H1 (cell line): ENCODE measurements around the gene RALGAPB. TPM values are rescaled to one million over a fixed set of nuclear protein-coding genes. Genes with fewer than 3 reads are reported as not detected.

Experiments
- CTCF ChIA-PET: fragments of 300-600 bp; sonication (Branson Sonifier 250); formaldehyde crosslinking; loops from one replicate; lab custom pipeline; 2021; ENCODE audit not compliant: partially characterized antibody; lab: Charles Lee
- POLR2A ChIA-PET: fragments of 300-600 bp; sonication (Branson Sonifier 250); formaldehyde crosslinking; loops from one replicate; lab custom pipeline; 2021; ENCODE audit warnings: inconsistent platforms; ENCODE audit not compliant: partially characterized antibody; lab: Charles Lee
- DNase-seq, 2 experiments: peaks; one replicate each; pipeline versions ENCODE4 v3.0.0 to v3.0.0-alpha.2; 2010 to 2022; ENCODE audit warnings: low spot score in 2 of 2, low read depth in 1 of 2, mixed read lengths in 1 of 2
- FAIRE-seq: peaks from 2 replicates; lab custom pipeline; 2011; peaks lifted over from hg19 to GRCh38; lab: Jason Lieb, UNC
- H2AFZ ChIP-seq: 2 replicates; pipeline ENCODE4 v1.8.1; 2012; ENCODE audit warnings: low read length, inconsistent platforms
- H2AK5ac ChIP-seq: 2 replicates; pipeline ENCODE4 v1.6.1; 2013; ENCODE audit warnings: low read depth, low read length
- H2BK120ac ChIP-seq: replicated peaks from 2 replicates; pipeline ENCODE3; 2013; ENCODE audit warnings: low read depth, low read length, inconsistent platforms
- H2BK12ac ChIP-seq: 2 replicates; pipeline ENCODE4 v1.6.1; 2013; ENCODE audit warnings: low read depth, low read length
- H2BK15ac ChIP-seq: 2 replicates; pipeline ENCODE4 v1.6.1; 2013; ENCODE audit warnings: low read length
- H2BK20ac ChIP-seq: 2 replicates; pipeline ENCODE4 v1.6.1; 2013; ENCODE audit warnings: low read length
- H2BK5ac ChIP-seq: 2 replicates; pipeline ENCODE4 v1.6.1; 2013; ENCODE audit warnings: low read depth, low read length
- H3K14ac ChIP-seq: 2 replicates; pipeline ENCODE4 v1.6.1; 2013; ENCODE audit warnings: inconsistent platforms; ENCODE audit not compliant: insufficient read length
- H3K18ac ChIP-seq: 2 replicates; pipeline ENCODE4 v1.6.1; 2013; ENCODE audit warnings: low read length; ENCODE audit errors: extremely low read depth
- H3K23ac ChIP-seq: 2 replicates; pipeline ENCODE4 v1.6.1; 2013; ENCODE audit warnings: inconsistent platforms; ENCODE audit not compliant: insufficient read length
- H3K23me2 ChIP-seq: 2 replicates; pipeline ENCODE4 v1.6.1; 2013; ENCODE audit warnings: low read depth, low read length
- H3K27ac ChIP-seq: 2 replicates; pipeline ENCODE4 v1.6.1; 2011; ENCODE audit warnings: low read depth, low read length, inconsistent platforms
- H3K27me3 ChIP-seq, 4 experiments: replicated peaks in 1 of 4; 1 replicate in 1 of 4; 2 replicates in 3 of 4; pipeline versions ENCODE4 v1.6.1 to v1.8.1; 2011 to 2013; ENCODE audit warnings: low read length in 3 of 4, mild to moderate bottlenecking in 3 of 4, inconsistent platforms in 2 of 4, mixed read lengths in 2 of 4, moderate library complexity in 1 of 4; ENCODE audit not compliant: control insufficient read depth in 3 of 4, insufficient read depth in 3 of 4; ENCODE audit errors: extremely low read depth in 1 of 4
- H3K36me3 ChIP-seq, 4 experiments: 2 replicates each; pipeline versions ENCODE4 v1.6.1 to v1.8.1; 2011 to 2013; ENCODE audit warnings: mild to moderate bottlenecking in 4 of 4, low read length in 3 of 4, moderate library complexity in 2 of 4, control low read depth in 1 of 4, inconsistent platforms in 1 of 4; ENCODE audit not compliant: insufficient read depth in 4 of 4, control insufficient read depth in 2 of 4
- H3K4ac ChIP-seq: replicated peaks from 2 replicates; pipeline ENCODE3; 2013; ENCODE audit warnings: low read length, low read depth, mixed read lengths, inconsistent platforms; ENCODE audit not compliant: insufficient read length
- H3K4me1 ChIP-seq, 4 experiments: replicated peaks in 1 of 4; 1 replicate in 1 of 4; 2 replicates in 3 of 4; pipeline versions ENCODE4 v1.6.1 to v1.8.1; 2011 to 2013; ENCODE audit warnings: low read length in 3 of 4, inconsistent platforms in 2 of 4, mixed read lengths in 1 of 4; ENCODE audit not compliant: insufficient read depth in 4 of 4, control insufficient read depth in 3 of 4
- H3K4me2 ChIP-seq, 2 experiments: 2 replicates each; pipeline versions ENCODE4 v1.6.1 to v1.8.1; 2011 to 2013; ENCODE audit warnings: low read depth in 2 of 2, low read length in 2 of 2, control low read depth in 1 of 2, inconsistent platforms in 1 of 2, mild to moderate bottlenecking in 1 of 2; ENCODE audit not compliant: insufficient read depth in 1 of 2
- H3K4me3 ChIP-seq, 4 experiments: fragments of 200-600, 300-600 bp in 1 of 4; sonication (generic), shearing (Covaris generic), sonication (Bioruptor Twin) in 1 of 4; 2 replicates each; pipeline versions ENCODE4 v1.5.1 to v1.8.1; 2011 to 2016; ENCODE audit warnings: low read length in 4 of 4, low read depth in 3 of 4, control low read depth in 2 of 4, inconsistent platforms in 2 of 4, mild to moderate bottlenecking in 2 of 4, mixed read lengths in 1 of 4, moderate library complexity in 1 of 4; ENCODE audit not compliant: insufficient read depth in 2 of 4; ENCODE audit errors: extremely low read depth in 1 of 4
- H3K56ac ChIP-seq: replicated peaks from 2 replicates; pipeline ENCODE3; 2013; ENCODE audit warnings: low read depth, mild to moderate bottlenecking, mixed read lengths, low read length, inconsistent platforms; ENCODE audit not compliant: insufficient read length
- H3K79me1 ChIP-seq: 2 replicates; pipeline ENCODE4 v1.6.1; 2013; ENCODE audit warnings: low read depth, low read length, control low read depth
- H3K79me2 ChIP-seq, 2 experiments: 2 replicates each; pipeline versions ENCODE4 v1.6.1 to v1.8.1; 2012 to 2013; ENCODE audit warnings: low read length in 2 of 2, mild to moderate bottlenecking in 2 of 2, inconsistent platforms in 1 of 2; ENCODE audit not compliant: insufficient read depth in 2 of 2, control insufficient read depth in 1 of 2
- H3K9ac ChIP-seq, 4 experiments: replicated peaks in 1 of 4; 1 replicate in 1 of 4; 2 replicates in 3 of 4; pipeline versions ENCODE4 v1.6.1 to v1.8.1; 2011 to 2013; ENCODE audit warnings: low read depth in 3 of 4, low read length in 3 of 4, control low read depth in 2 of 4, mild to moderate bottlenecking in 2 of 4, moderate library complexity in 2 of 4, inconsistent platforms in 1 of 4; ENCODE audit errors: extremely low read depth in 1 of 4
- H3K9me3 ChIP-seq, 2 experiments: 2 replicates each; pipeline versions ENCODE4 v1.6.1 to v1.8.1; 2012 to 2013; ENCODE audit warnings: mild to moderate bottlenecking in 2 of 2, moderate library complexity in 2 of 2, control low read depth in 1 of 2, inconsistent platforms in 1 of 2, low read depth in 1 of 2, low read length in 1 of 2, mixed read lengths in 1 of 2; ENCODE audit not compliant: insufficient read depth in 2 of 2
- H4K20me1 ChIP-seq, 2 experiments: replicated peaks in 1 of 2; 2 replicates each; pipeline versions ENCODE3 to v1.8.1; 2011 to 2013; ENCODE audit warnings: inconsistent platforms in 2 of 2, low read length in 2 of 2, mild to moderate bottlenecking in 1 of 2; ENCODE audit not compliant: insufficient read depth in 2 of 2, control insufficient read depth in 1 of 2
- H4K5ac ChIP-seq: 2 replicates; pipeline ENCODE4 v1.6.1; 2013; ENCODE audit warnings: low read length, low read depth, mixed read lengths, inconsistent platforms; ENCODE audit not compliant: insufficient read length
- H4K8ac ChIP-seq: 2 replicates; pipeline ENCODE4 v1.8.0; 2013; ENCODE audit warnings: mild to moderate bottlenecking, moderate library complexity, low read length, inconsistent platforms; ENCODE audit not compliant: insufficient read depth; ENCODE audit errors: extremely low read depth
- H4K91ac ChIP-seq: replicated peaks from 2 replicates; pipeline ENCODE3; 2013; ENCODE audit warnings: low read length, mixed read lengths, inconsistent platforms; ENCODE audit not compliant: insufficient read length
- CBX8 ChIP-seq: fragments of 300-800, 300-1000 bp; sonication (generic); IDR thresholded peaks from 2 replicates; pipeline ENCODE4 v1.7.1; 2016; ENCODE audit warnings: low read depth, low read length, borderline replicate concordance
- EP300 ChIP-seq, 2 experiments: IDR thresholded peaks; 1 replicate in 1 of 2; 2 replicates in 1 of 2; pipeline ENCODE4 v1.6.1; 2011 to 2012; ENCODE audit warnings: low read depth in 2 of 2, low read length in 2 of 2, mild to moderate bottlenecking in 2 of 2, borderline replicate concordance in 1 of 2, inconsistent platforms in 1 of 2, moderate library complexity in 1 of 2
- GTF2F1 ChIP-seq: IDR thresholded peaks from 2 replicates; pipeline ENCODE4 v1.6.1; 2012; ENCODE audit warnings: low read depth, low read length, improper control_type of control experiment, borderline replicate concordance
- PHF8 ChIP-seq: fragments of 200-600 bp; sonication (generic); conservative IDR thresholded peaks from 2 replicates; pipeline ENCODE4 v1.7.1; 2012; ENCODE audit warnings: low read depth, mild to moderate bottlenecking, inconsistent platforms, low read length, moderate library complexity
- POLR2AphosphoS5 ChIP-seq: IDR thresholded peaks from 2 replicates; pipeline ENCODE4 v1.6.1; 2011; ENCODE audit warnings: low read depth, low read length
- SRF ChIP-seq: IDR thresholded peaks from 2 replicates; pipeline ENCODE4 v1.6.1; 2011; ENCODE audit warnings: mild to moderate bottlenecking, low read depth, low read length, moderate library complexity
- SUZ12 ChIP-seq: fragments of 200-600 bp; sonication (generic); IDR thresholded peaks from 2 replicates; pipeline ENCODE4 v1.6.1; 2012; ENCODE audit warnings: mild to moderate bottlenecking, inconsistent platforms, low read length, moderate library complexity, mixed read lengths
- TAF1 ChIP-seq: IDR thresholded peaks from 2 replicates; pipeline ENCODE4 v1.6.1; 2011; ENCODE audit warnings: mild to moderate bottlenecking, low read depth, low read length
- WGBS, 2 experiments: shearing (Covaris generic) in 1 of 2; methylation state at CpG; one replicate each; pipeline versions ENCODE4 v1.1.6 to v1.1.7; 2013 to 2015; ENCODE audit warnings: low lambda C conversion rate in 2 of 2, mixed read lengths in 2 of 2, inconsistent platforms in 1 of 2, low coverage in 1 of 2, missing lambda C conversion rate in 1 of 2; ENCODE audit not compliant: insufficient replicate concordance in 2 of 2, insufficient coverage in 1 of 2, insufficient read length in 1 of 2; ENCODE audit errors: extremely low coverage in 1 of 2, missing lambda C conversion rate in 1 of 2; 5-methylcytosine and 5-hydroxymethylcytosine counted together
- polyA plus RNA-seq, 7 experiments: library from polyadenylated mRNA; depleted of rRNA in 3 of 7; stranded (reverse) in 5 of 7; unstranded in 2 of 7; fragments of >200 nt in 5 of 7; fragments of 200-250 nt in 2 of 7; gene quantifications; 1 replicate in 5 of 7; 2 replicates in 1 of 7; 4 replicates in 1 of 7; pipeline versions ENCODE4 v1.2.1 to v1.2.3, GENCODE V29; 2011 to 2013; ENCODE audit warnings: missing spikeins in 2 of 7, mixed read lengths in 2 of 7
- total RNA-seq: library from RNA; stranded (reverse); fragmentation: NEBNext Ultra II Directional; extraction: Animal tissue kit (Norgen Biotek cat#: 25700); gene quantifications from 2 replicates; pipeline ENCODE4 v1.2.1, GENCODE V29; 2021
- TF ChIP-seq, protein P1 (sequence below): IDR thresholded peaks from 2 replicates; pipeline ENCODE4 v1.6.1; 2011; ENCODE audit warnings: low read length, improper control_type of control experiment
- TF ChIP-seq, protein P2 (sequence below): IDR thresholded peaks from 2 replicates; pipeline ENCODE4 v1.6.1; 2011; ENCODE audit warnings: low read depth, mild to moderate bottlenecking, low read length; ENCODE audit not compliant: insufficient read depth

The RALGAPB gene
- total and polyA plus RNA-seq, 2 of the 8 experiments (the other 6 are each of a cell fraction or from before 2014, with no cell fraction given), result 10.6 to 35.1 TPM

DNA sequence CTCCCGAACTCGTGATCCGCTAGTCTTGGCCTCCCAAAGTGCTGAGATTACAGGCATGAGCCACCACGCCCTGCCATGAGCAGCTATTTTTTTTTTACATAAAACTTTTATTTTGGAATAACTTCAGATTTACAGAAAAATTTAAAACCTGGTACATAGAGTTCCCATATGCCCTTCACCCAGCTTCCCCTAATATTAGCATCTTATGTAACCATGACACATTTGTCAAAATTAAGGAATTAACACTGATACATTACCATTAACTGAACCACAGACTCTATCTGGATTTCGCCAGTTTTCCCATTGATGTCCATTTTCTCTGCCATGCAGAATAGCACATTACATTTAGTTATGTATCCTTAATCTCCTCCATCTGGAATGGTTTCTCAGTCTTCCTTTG is 14.3 kb upstream of the RALGAPB start:
- Histone ChIP-seq H3K79me2 (no peaks in the 10 kb centered on the region), H2BK20ac (no peak overlapping the region), H3K4me3 (no peak overlapping the region), H4K20me1 (no peaks in the 10 kb centered on the region), H2AK5ac (no peak overlapping the region), H3K27ac (no peak overlapping the region), H3K23me2 (no peaks in the 10 kb centered on the region), H3K27me3 (no peaks in the 10 kb centered on the region), H4K5ac (no peak overlapping the region), H3K56ac (no peak overlapping the region), H3K9me3 (peaks cover 0 to 5% of the 10 kb centered on the region in 2 experiments; a peak in 1 of 4 replicates), H3K36me3 (no peaks in the 10 kb centered on the region), H2BK120ac (no peak overlapping the region), H3K18ac (no peak overlapping the region), H3K23ac (no peak overlapping the region), H3K79me1 (no peaks in the 10 kb centered on the region), H3K4me1 (no peaks in the 10 kb centered on the region), H3K14ac (no peak overlapping the region), H3K4ac (no peak overlapping the region), H2BK12ac (no peak overlapping the region), H3K9ac (no peak overlapping the region), H4K8ac (no peak overlapping the region), H4K91ac (no peak overlapping the region), H3K4me2 (no peak overlapping the region), H2BK5ac (no peak overlapping the region), H2BK15ac (no peak overlapping the region), H2AFZ (no peak overlapping the region)
- CTCF ChIA-PET, result interaction anchor here (0.6 to 2.7 kb wide), 4 partner anchors 10 to 200 kb away, joined by 3 to 11 read pairs (median 4); partner anchors contain the start of gene RALGAPB
- WGBS, 2 experiments, result 89% methylated on average over 5 of the region's 5 CpGs; no CpG with 5 or more reads in 1 of the 2 experiments
- FAIRE-seq (no peak), DNase-seq (no peak)
- POLR2A ChIA-PET, result interaction anchor here (1.9 kb wide), 1 partner anchor 40 kb away, joined by 8 read pairs; no protein-coding TSS in a partner anchor
- TF ChIP-seq EP300 (IDR thresholded peaks at IDR 0.05; ENCODE audit: borderline replicate concordance in 1 of 2, low read depth in 2 of 2, low read length in 2 of 2), result no peak
- no peak for TF ChIP-seq SRF
- no peak for TF ChIP-seq TAF1
- no peak for TF ChIP-seq CBX8
- no peak for TF ChIP-seq POLR2AphosphoS5
- TF ChIP-seq SUZ12, result no peak
- TF ChIP-seq, protein P1, sequence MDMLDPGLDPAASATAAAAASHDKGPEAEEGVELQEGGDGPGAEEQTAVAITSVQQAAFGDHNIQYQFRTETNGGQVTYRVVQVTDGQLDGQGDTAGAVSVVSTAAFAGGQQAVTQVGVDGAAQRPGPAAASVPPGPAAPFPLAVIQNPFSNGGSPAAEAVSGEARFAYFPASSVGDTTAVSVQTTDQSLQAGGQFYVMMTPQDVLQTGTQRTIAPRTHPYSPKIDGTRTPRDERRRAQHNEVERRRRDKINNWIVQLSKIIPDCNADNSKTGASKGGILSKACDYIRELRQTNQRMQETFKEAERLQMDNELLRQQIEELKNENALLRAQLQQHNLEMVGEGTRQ, result no peak
- TF ChIP-seq, protein P2, sequence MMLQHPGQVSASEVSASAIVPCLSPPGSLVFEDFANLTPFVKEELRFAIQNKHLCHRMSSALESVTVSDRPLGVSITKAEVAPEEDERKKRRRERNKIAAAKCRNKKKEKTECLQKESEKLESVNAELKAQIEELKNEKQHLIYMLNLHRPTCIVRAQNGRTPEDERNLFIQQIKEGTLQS, result no peak
- no peak for TF ChIP-seq PHF8
- no peak for TF ChIP-seq GTF2F1
